NCI-H1417 treated with DMSO at 0.1 percent for 48 hours (cell line): Measurements from ENCODE around the gene NRF1.

Source experiments
- DNase-seq: peaks from one replicate; lab custom pipeline; 2025; lab: John Stamatoyannopoulos, UW

Gene NRF1

GRCh38 chr7:129740574-129741410, 129.3 kb downstream of the NRF1 start:
- no peak for DNase-seq

GRCh38 chr7:129741743-129742213, 130.3 kb downstream of the NRF1 start:
- peak; percentile 65 for DNase-seq

GRCh38 chr7:129742256-129742655, 130.7 kb downstream of the NRF1 start:
- no peak for DNase-seq

- DNase-seq = no peak
Measured at GRCh38 chr7:129746857-129747529, 135.5 kb downstream of the NRF1 start.

- no peak for DNase-seq
Measured at GRCh38 chr7:129748356-129749109, 137.0 kb downstream of the NRF1 start.

- no peak for DNase-seq
Measured at GRCh38 chr7:129750091-129750490, 138.6 kb downstream of the NRF1 start.

- no peak for DNase-seq
Measured at GRCh38 chr7:129750501-129750900, 139.0 kb downstream of the NRF1 start.

GRCh38 chr7:129751916-129752315, 140.4 kb downstream of the NRF1 start:
- DNase-seq = no peak

- no peak for DNase-seq
Measured at GRCh38 chr7:129752760-129753159, 141.2 kb downstream of the NRF1 start.

GRCh38 chr7:129754406-129754805, 142.9 kb downstream of the NRF1 start:
- no peak for DNase-seq

GRCh38 chr7:129757991-129758390, 146.5 kb downstream of the NRF1 start:
- DNase-seq = no peak

GRCh38 chr7:129762387-129762969, 151.0 kb downstream of the NRF1 start:
- no peak for DNase-seq

GRCh38 chr7:129764247-129765084, 152.9 kb downstream of the NRF1 start:
- DNase-seq = no peak

GRCh38 chr7:129765352-129765751, 153.8 kb downstream of the NRF1 start:
- DNase-seq = no peak

GRCh38 chr7:129767120-129768015, 155.8 kb downstream of the NRF1 start:
- DNase-seq = no peak

GRCh38 chr7:129768614-129769399, 157.3 kb downstream of the NRF1 start:
- no peak for DNase-seq

- no peak for DNase-seq
Measured at GRCh38 chr7:129769400-129769774, 157.9 kb downstream of the NRF1 start.

GRCh38 chr7:129769866-129770808, 158.6 kb downstream of the NRF1 start:
- DNase-seq = no peak
